CD14-positive monocyte (primary cell): ENCODE results near the gene GLA. TPM values are rescaled to one million over a fixed set of nuclear protein-coding genes. Genes with fewer than 3 reads are reported as not detected.
A peak's percentile ranks its signal among the peaks of the same experiment; 100 is the strongest.

ENCODE experiments used
- DNase-seq, 3 donors: peaks; one replicate each; pipeline ENCODE4 v3.0.0-alpha.2; 2011 to 2022
- H2AFZ ChIP-seq: 2 replicates; pipeline ENCODE4 v1.6.0; 2012; ENCODE audit warnings: mild to moderate bottlenecking, low read depth, low read length, inconsistent platforms; ENCODE audit not compliant: insufficient read depth, poor library complexity, severe bottlenecking
- H3K27ac ChIP-seq, 2 donors: 1 replicate in 1 of 2; 2 replicates in 1 of 2; pipeline ENCODE4 v1.5.1; 2012 to 2013; ENCODE audit warnings: low read length in 2 of 2, control low read depth in 1 of 2, inconsistent platforms in 1 of 2, low read depth in 1 of 2, mild to moderate bottlenecking in 1 of 2
- H3K27me3 ChIP-seq, 2 donors: one replicate each; pipeline versions ENCODE4 v1.6.0 to v1.6.1; 2011 to 2013; ENCODE audit warnings: low read length in 2 of 2; ENCODE audit not compliant: control insufficient read depth in 2 of 2, insufficient read depth in 2 of 2
- H3K36me3 ChIP-seq, 2 donors: replicated peaks in 1 of 2; 1 replicate in 1 of 2; 2 replicates in 1 of 2; pipeline versions ENCODE4 v1.5.1 to v1.6.1; 2012 to 2013; ENCODE audit warnings: low read length in 2 of 2, control low read depth in 1 of 2, inconsistent platforms in 1 of 2, mild to moderate bottlenecking in 1 of 2; ENCODE audit not compliant: insufficient read depth in 2 of 2, control insufficient read depth in 1 of 2
- H3K4me1 ChIP-seq, 2 donors: 1 replicate in 1 of 2; 2 replicates in 1 of 2; pipeline versions ENCODE4 v1.5.1 to v1.6.1; 2012 to 2013; ENCODE audit warnings: low read length in 2 of 2, control low read depth in 1 of 2, inconsistent platforms in 1 of 2, mild to moderate bottlenecking in 1 of 2, moderate library complexity in 1 of 2; ENCODE audit not compliant: insufficient read depth in 2 of 2, control insufficient read depth in 1 of 2
- H3K4me2 ChIP-seq: replicated peaks from 2 replicates; pipeline ENCODE3; 2012; ENCODE audit warnings: low read length, moderate library complexity, mild to moderate bottlenecking; ENCODE audit not compliant: poor library complexity, severe bottlenecking; ENCODE audit errors: extremely low read depth
- H3K4me3 ChIP-seq, 3 experiments: fragments of 200-600 bp in 1 of 3; sonication (generic) in 1 of 3; replicated peaks in 1 of 3; 1 replicate in 2 of 3; 2 replicates in 1 of 3; pipeline ENCODE4 v1.5.1; 2011 to 2013; ENCODE audit warnings: low read length in 3 of 3, mild to moderate bottlenecking in 3 of 3, control low read depth in 2 of 3, low read depth in 2 of 3, inconsistent platforms in 1 of 3, moderate library complexity in 1 of 3
- H3K79me2 ChIP-seq: 2 replicates; pipeline ENCODE4 v1.6.0; 2012; ENCODE audit warnings: mild to moderate bottlenecking, control low read depth, inconsistent platforms, low read length, moderate library complexity; ENCODE audit not compliant: insufficient read depth
- H3K9ac ChIP-seq: 2 replicates; pipeline ENCODE4 v1.6.0; 2017; ENCODE audit warnings: low read length, mild to moderate bottlenecking; ENCODE audit not compliant: insufficient read depth, poor library complexity, severe bottlenecking
- H3K9me3 ChIP-seq, 2 donors: replicated peaks in 1 of 2; 1 replicate in 1 of 2; 2 replicates in 1 of 2; pipeline versions ENCODE4 v1.5.1 to v1.6.1; 2012 to 2013; ENCODE audit warnings: low read length in 2 of 2, control low read depth in 1 of 2; ENCODE audit not compliant: control insufficient read depth in 1 of 2, insufficient read depth in 1 of 2
- H4K20me1 ChIP-seq: 2 replicates; pipeline ENCODE4 v1.6.0; 2012; ENCODE audit warnings: mild to moderate bottlenecking, low read length, control low read depth, moderate library complexity; ENCODE audit not compliant: insufficient read depth
- H3K27ac Mint-ChIP-seq, 7 donors: one replicate each; pipeline ENCODE4 v1.8.0; 2020; ENCODE audit warnings: mild to moderate bottlenecking in 7 of 7, mixed read lengths in 7 of 7, moderate library complexity in 6 of 7, inconsistent platforms in 2 of 7
- H3K27me3 Mint-ChIP-seq, 3 donors: one replicate each; pipeline ENCODE4 v1.8.0; 2021 to 2022; ENCODE audit warnings: low read depth in 3 of 3, mild to moderate bottlenecking in 3 of 3, mixed read lengths in 3 of 3, moderate library complexity in 3 of 3, inconsistent platforms in 1 of 3
- H3K36me3 Mint-ChIP-seq, 2 donors: one replicate each; pipeline ENCODE4 v1.8.0; 2020; ENCODE audit warnings: mixed read lengths in 2 of 2, inconsistent platforms in 1 of 2, mild to moderate bottlenecking in 1 of 2
- H3K4me1 Mint-ChIP-seq: one replicate; pipeline ENCODE4 v1.8.0; 2020; ENCODE audit warnings: mild to moderate bottlenecking, mixed read lengths
- H3K4me3 Mint-ChIP-seq, 2 donors: one replicate each; pipeline ENCODE4 v1.8.0; 2020; ENCODE audit warnings: mild to moderate bottlenecking in 2 of 2, mixed read lengths in 2 of 2, moderate library complexity in 1 of 2
- H3K9me3 Mint-ChIP-seq, 7 donors: one replicate each; pipeline ENCODE4 v1.8.0; 2020 to 2022; ENCODE audit warnings: mixed read lengths in 7 of 7, mild to moderate bottlenecking in 6 of 7, moderate library complexity in 6 of 7, inconsistent platforms in 2 of 7
- WGBS: methylation state at CpG from one replicate; pipeline ENCODE4 v1.1.5; 2013; ENCODE audit warnings: missing lambda C conversion rate; ENCODE audit not compliant: insufficient coverage; 5-methylcytosine and 5-hydroxymethylcytosine counted together
- intact Hi-C, 2 donors: fragments of 100-400 bp; cut with micrococcal nuclease; formaldehyde crosslinking; loops; one replicate each; pipeline versions ENCODE4 v1.15.0 to v1.15.1; 2023
- polyA plus RNA-seq, 3 donors: library from polyadenylated mRNA; depleted of rRNA in 1 of 3; unstranded in 2 of 3; stranded (reverse) in 1 of 3; fragments of 300-500 nt in 2 of 3; fragments of >200 nt in 1 of 3; fragmentation: Illumina TruSeq in 2 of 3; gene quantifications; 1 replicate in 2 of 3; 2 replicates in 1 of 3; pipeline ENCODE4 v1.2.3, GENCODE V29; 2012 to 2021
- TF ChIP-seq, protein P1 (sequence below): fragments of 200-600 bp; IDR thresholded peaks from one replicate; pipeline ENCODE4 v1.8.0; 2022; ENCODE audit warnings: antibody characterized with exemption, mild to moderate bottlenecking

Gene GLA
- polyA plus RNA-seq, 3 donors = 64.0 to 101 (median 80.0) TPM

DNA sequence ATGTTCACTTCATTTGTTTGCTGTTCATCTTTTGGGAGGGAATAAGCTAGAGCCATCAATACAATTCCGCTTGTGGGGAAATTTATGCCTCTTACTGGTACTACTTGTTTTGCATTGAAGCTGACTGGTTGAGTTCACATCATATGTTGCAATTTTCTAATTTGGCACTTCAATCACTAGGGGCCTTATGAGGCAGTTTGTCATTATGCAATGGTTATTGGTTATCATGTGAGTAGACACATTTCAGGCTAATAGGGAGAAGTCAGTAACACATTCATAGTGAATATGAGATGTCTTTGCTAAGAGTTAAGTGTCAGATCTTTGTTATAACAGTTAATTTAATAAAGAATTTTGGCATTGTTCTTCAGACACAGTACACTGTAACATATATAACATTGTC is 11.9 kb downstream of the GLA start:
- TF ChIP-seq, protein P1, sequence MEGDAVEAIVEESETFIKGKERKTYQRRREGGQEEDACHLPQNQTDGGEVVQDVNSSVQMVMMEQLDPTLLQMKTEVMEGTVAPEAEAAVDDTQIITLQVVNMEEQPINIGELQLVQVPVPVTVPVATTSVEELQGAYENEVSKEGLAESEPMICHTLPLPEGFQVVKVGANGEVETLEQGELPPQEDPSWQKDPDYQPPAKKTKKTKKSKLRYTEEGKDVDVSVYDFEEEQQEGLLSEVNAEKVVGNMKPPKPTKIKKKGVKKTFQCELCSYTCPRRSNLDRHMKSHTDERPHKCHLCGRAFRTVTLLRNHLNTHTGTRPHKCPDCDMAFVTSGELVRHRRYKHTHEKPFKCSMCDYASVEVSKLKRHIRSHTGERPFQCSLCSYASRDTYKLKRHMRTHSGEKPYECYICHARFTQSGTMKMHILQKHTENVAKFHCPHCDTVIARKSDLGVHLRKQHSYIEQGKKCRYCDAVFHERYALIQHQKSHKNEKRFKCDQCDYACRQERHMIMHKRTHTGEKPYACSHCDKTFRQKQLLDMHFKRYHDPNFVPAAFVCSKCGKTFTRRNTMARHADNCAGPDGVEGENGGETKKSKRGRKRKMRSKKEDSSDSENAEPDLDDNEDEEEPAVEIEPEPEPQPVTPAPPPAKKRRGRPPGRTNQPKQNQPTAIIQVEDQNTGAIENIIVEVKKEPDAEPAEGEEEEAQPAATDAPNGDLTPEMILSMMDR = no peak
- H3K9me3 Mint-ChIP-seq = peaks cover 0 to 6% (median 0%) of the 10 kb centered on the region in 7 donors
- peaks cover 0 to 2% (median 0%) of the 10 kb centered on the region in 3 donors for H3K27me3 Mint-ChIP-seq
- Histone ChIP-seq H3K36me3 (peaks cover 17 to 49% of the 10 kb centered on the region in 2 donors), H3K27ac (no peak overlapping the region), H3K4me3 (no peak overlapping the region), H3K4me1 (peaks cover 18 to 34% of the 10 kb centered on the region in 2 donors), H3K9me3 (no peaks in the 10 kb centered on the region), H3K9ac (no peak overlapping the region), H3K79me2 (peaks cover 34% of the 10 kb centered on the region), H3K4me2 (no peak overlapping the region), H2AFZ (no peak overlapping the region), H3K27me3 (no peaks in the 10 kb centered on the region), H4K20me1 (peaks cover 3% of the 10 kb centered on the region)
- intact Hi-C loops = no loop called here
- peak overlapping the region in 5 of 7 donors; percentile 2 to 88 (median 70) for H3K27ac Mint-ChIP-seq
- H3K4me1 Mint-ChIP-seq = peaks cover 26% of the 10 kb centered on the region
- H3K36me3 Mint-ChIP-seq = peaks cover 28 to 51% of the 10 kb centered on the region in 2 donors
- WGBS = no CpG with 5 or more reads among the region's 1 CpG
- H3K4me3 Mint-ChIP-seq = no peak overlapping the region
- DNase-seq = peak; percentile 41 to 70 (median 57)

- H3K27ac Mint-ChIP-seq = no peak overlapping the region
- H3K4me3 Mint-ChIP-seq = no peak overlapping the region
Observed at GRCh38 chrX:101394372-101394771, 13.4 kb downstream of the GLA start.

More at GRCh38 chrX:101394372-101394771, 13.4 kb downstream of the GLA start:
- H3K4me1 ChIP-seq = peaks cover 23 to 40% of the 10 kb centered on the region in 2 donors
- no peak overlapping the region for H3K4me3 ChIP-seq
- H3K27ac ChIP-seq = no peak overlapping the region
- no peak overlapping the region for H2AFZ ChIP-seq
- H3K79me2 ChIP-seq = peaks cover 34% of the 10 kb centered on the region
- TF ChIP-seq, protein P1 = no peak
- Mint-ChIP-seq H3K27me3 (peaks cover 0 to 4% (median 0%) of the 10 kb centered on the region in 3 donors), H3K4me1 (peaks cover 26% of the 10 kb centered on the region), H3K9me3 (peaks cover 0 to 12% (median 0%) of the 10 kb centered on the region in 7 donors), H3K36me3 (peaks cover 19 to 40% of the 10 kb centered on the region in 2 donors)
- no peak overlapping the region for H3K9ac ChIP-seq
- H4K20me1 ChIP-seq = peaks cover 3% of the 10 kb centered on the region
- no peaks in the 10 kb centered on the region for H3K27me3 ChIP-seq
- H3K36me3 ChIP-seq = peaks cover 11 to 37% of the 10 kb centered on the region in 2 donors
- no peak for DNase-seq
- H3K4me2 ChIP-seq = no peak overlapping the region
- H3K9me3 ChIP-seq = no peaks in the 10 kb centered on the region
- intact Hi-C loops = no loop called here
